Measurements from ENCODE around the gene TUBB1.
"Not testable (repeated sequence)": the region's sequence is repeated elsewhere in the genome, so short reads cannot be mapped to it uniquely, and the experiment has no call there.

TUBB1 gene

DNA sequence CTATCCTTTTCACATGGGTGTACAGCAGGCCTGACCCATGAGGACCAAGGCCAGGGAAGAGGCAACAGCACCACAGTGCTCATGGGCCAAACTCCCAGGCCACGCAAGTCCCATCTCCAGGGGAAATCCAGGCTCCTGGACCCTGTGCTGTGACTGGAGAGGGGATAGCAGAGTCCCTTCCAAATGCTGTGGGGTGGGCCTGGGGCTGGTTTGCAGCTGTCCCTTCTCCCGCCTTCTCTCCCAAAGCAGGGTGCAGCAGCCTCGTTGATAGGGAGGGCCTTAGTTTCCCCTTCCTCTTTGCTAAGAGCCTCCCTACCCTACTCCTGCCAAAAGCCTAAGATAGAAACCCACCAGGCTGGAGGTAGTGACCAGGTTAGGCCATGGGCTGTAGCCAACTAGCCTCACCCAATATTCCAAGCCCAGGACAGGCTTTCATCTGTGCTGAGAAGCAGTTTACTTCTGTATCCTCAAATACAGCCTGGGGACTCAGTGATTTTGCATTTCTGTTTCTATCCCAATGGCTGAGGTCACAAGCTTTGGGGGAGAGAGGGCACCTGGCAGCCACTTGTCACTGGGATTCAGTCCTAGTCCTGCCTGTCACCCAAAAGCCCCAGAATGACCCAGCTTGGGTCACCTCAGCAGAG, 13.6 kb upstream of the TUBB1 start:
- no peak for DNase-seq (ENCODE audit: low read depth in 1 of 2, low spot score in 1 of 2)

DNA sequence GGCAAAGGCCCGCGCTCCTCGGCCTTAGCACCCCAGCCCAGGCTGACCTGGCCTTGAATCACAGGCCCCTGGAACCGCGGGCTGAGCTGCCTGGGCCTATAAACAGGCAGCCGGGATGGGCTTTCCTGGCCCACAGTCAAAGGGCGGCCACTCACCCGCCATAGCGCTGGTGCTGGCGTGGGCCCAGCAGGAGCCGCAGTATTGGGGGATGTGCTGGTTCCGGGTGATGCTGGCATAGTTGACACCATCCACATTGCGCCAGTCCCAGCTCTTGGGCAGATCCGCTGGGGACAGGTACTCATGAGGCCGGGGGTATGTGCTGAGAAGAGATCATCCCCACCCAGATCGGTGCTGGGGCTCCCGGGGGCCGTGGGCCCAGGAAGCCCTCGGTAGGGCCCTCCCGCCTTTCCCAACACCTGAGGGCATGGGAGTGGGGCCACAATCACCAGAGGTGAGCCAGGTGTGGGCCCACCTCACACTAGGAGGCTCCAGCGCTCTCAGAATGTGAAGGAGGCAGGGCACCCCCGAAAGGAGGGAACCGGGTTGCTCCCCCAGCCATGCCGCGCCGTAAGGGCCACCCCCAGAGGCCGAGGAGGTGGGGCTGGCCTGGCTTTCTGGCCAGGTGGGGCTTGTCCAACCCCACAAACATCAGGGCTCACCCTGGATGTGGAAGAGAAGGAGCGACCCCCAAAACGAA, 12.9 kb upstream of the TUBB1 start:
- DNase-seq (ENCODE audit: low read depth in 1 of 2, low spot score in 1 of 2): no peak

DNA sequence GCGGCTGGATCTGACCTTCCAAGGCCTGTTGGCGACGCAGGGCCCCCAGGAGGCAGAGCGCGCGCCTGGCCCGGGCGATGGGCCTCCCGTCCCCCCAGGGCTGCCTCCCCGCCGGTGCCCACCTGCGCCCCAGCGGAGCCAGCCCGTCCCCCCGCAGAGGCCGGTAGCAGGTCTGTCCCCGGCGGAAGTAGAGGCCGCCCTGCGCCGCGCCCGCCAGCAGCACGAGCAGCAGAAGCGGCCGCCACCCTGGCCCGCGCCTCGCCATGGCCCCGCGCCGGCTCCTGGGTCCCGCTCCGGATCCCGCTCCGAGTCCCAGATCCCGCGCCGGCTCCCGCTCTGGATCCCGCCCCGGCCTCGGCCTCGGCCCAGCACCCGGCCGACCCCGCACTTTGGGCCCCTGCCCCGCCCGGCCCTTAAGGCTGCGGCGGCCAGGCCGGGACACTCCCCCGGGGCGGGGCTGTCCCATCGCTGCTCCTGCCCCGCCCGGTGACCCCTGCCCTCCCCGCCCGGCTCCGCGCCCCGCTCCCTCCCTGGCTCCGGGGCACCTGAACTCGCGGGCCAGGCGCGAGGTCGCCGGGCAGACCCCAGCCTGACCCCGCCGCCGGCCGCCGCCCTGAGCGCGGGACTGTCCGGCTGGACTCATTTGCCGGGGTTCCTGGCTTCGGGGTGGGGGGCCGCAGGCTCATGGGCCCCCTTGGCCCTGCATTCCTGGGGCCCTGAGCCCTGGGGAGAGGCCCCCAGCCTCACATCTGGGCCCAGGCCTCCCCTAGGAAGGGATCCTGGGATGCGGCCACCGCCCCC, 12.2 kb upstream of the TUBB1 start, which contains the start of gene CTSZ:
TSS of gene CTSZ (minus strand) at position 391 of the 801 bp plus-strand sequence. CDS start at position 265, 126 bp downstream.
- DNase-seq (ENCODE audit: low read depth in 1 of 2, low spot score in 1 of 2): no peak

DNA sequence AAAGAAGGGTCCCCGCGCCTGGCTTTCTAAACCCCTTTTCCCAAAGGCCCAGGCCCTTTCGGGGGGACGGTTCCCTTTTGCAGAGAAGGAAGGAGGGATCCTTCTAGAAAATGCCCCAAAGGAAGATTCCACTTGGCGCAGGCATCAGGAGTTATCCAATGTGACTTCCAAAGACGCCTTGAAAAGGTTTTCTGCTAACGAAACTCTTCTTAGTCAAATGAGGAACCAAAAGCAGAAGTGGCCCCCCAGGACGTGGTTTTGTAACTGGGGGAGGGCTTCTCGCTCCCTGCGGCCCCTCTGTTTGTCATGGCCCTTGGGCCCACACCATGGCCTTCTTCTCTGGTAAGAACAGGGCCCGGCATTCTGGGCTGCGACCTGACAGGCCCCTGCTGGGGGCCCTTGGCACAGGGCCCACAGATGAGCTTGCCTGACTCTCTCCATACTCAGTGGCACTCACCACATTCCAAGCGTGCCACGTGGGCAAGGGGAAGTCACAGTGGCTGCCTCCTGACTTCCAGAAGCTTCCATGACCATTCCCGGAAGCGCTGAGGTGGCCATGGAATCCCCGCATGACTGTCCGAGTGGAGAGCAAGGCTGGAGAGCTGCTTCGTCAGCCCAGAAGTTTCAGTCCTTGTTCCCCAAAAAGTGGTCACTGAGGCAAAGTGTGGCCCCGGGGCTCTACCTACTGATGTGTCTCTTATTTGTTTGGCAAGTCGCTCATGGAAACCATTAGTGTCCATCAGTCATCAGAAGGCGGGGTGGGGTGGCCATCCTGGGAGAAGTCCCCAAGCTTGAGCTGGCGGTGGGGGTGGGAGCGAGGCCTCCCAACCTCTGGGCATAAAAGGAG, 11.3 kb upstream of the TUBB1 start:
- no peak for DNase-seq (ENCODE audit: low read depth in 1 of 2, low spot score in 1 of 2)

DNA sequence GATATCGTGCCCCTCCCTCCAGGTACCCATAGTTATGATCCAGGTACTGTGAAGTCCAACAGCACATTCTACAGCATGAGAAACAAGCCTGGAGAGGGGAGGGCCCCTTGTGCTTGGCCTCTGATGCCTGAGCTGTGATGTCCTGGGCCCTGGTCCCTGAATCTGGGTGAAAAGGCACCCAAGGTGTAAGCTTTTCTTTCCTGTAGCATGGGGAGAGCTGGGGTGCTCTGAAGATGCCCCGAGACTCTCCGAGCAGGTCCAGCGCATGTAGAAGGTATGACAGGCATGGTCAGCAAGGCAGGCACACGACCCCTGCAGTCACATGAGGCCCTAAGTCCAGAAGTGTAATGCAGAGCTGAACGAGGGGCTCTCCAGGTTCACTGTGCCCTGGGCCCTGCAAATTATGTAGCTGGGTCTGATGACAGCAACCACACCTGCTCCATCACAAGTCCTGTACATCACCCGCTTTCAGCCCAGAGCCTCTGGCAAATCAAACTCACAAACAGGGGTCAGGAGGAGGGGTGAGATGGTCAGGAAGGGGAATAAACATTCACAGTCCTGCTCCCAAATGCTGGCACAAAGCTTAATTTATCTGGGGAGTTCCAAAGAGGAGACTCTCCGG, 10.4 kb upstream of the TUBB1 start:
- no peak for DNase-seq (ENCODE audit: low read depth in 1 of 2, low spot score in 1 of 2)

DNA sequence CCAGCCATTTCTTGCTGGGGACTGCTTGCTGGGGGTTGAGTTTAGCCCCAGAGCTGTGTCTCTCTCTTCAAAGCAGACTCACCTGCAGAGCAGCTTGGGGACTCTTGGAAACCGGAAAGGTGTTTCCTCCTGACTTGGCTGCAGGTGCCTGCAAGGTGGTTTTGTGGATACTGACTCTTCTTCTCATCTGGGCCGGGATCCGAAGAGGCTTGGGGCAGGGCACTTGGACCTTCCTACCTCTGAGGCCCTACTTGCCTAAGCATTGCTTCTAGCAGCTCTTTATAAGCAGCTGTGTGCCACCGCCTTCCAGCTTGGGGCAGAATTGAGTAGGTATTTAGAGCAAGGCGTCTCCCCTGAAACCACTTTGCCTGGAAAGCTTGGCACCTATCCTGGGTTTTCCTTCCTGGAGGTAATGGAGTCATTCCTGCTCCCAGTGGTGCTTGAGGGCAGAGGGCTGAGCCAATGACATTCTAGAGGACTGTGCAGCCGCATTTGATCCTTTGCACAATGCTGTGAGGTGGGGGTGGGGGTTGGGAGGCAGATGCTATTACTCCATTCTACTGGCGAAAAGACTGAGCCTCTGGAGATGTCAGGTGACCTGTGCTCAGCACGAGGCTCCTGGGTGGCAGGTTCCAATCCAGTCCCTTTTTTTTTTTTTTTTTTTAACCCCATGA, 8.8 kb upstream of the TUBB1 start:
- DNase-seq (ENCODE audit: low read depth in 1 of 2, low spot score in 1 of 2): no peak

DNA sequence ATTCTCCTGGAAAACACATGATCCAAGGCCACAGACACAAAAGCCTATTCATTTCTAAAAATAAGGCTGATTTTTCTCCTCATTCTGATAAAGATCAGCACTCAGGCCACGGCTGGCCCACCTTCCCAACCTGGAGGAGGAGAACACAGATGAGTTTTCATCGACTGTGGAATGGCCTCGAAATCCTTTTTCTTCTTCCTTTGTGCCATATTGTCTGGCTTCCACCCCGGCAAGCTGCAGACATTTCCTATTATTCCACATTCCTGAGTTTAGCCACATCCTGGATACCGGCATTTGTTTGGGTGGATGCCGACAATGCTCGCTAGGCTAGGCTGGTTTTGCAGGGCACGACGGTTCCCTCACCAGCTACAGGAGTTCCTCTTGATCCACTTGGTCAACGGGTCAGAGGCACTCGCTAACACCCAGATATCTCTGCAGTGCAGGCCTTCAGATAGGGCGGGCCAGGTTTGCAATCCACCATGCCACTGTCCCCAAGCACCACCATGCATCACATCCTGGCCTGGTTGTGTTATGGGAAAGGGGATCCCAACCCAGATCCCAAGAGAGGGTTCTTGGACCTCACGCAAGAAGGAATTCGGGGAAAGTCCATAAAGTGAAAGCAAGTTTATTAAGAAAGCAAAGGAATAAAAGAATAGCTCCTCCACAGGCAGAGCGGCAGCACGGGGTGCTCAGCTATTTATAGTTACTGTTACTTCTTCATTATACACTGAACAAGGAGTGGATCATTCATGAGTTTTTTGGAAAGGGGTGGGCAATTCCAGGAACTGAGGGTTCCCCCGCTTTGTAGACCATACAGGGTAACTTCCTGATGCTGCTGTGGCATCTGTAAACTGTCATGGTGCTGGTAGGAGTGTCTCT, 8.0 kb upstream of the TUBB1 start:
- no peak for DNase-seq (ENCODE audit: low read depth in 1 of 2, low spot score in 1 of 2)

DNA sequence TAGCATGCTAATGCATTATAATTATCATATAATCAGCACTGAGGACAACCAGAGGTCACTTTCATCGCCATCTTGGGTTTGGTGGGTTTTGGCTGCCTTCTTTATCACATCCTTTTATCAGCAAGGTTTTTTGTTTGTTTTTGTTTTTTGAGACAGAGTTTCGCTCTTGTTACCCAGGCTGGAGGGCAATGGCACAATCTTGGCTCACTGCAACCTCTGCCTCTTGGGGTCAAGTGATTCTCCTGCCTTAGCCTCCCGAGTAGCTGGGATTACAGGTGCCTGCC, 7.4 kb upstream of the TUBB1 start:
- DNase-seq (ENCODE audit: low read depth in 1 of 2, low spot score in 1 of 2): not testable (repeated sequence)

DNA sequence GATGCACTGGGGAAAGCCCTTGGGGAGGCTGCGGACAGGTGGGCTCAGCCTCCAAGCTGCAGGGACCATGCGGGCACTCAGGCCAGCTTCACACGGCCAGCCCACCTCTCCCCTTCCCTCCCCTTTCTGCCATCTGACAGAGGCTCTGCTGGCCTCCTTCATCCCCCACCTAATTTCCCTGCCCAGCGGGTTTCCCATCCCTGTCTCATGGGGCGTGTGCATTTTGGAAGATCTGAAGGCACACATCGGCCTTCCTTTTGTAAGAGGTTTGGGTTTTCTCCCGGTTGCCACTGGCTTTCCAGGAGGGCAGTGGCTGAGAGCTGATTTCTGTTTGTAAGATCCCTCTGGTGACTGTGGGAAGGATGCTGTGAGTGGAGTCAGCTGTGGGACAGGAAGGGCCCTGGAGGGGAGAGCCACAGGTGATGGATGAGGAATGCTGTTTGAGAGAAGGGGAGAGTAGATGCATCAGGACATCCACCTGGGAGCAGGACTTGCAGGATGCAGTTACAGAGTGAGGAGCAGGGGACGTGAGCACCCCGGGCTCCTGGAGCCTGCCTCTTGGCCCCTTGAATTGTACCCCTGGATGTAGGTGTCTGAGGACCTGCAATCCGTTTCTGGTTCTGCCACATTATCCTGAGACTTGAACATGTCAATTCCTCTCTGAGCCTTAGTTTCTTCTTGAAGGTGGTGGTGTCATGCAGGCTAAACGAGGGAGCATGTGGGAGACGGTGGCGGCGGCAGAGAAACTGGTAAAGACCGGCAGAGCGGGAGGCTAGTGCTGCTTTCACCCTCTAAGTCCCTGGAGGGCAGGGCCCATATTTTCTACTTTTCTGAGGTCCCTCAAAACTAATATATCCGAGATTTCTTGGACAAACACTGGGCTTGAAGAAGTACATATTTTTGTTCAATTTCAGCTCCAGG, 5.9 kb upstream of the TUBB1 start:
- DNase-seq (ENCODE audit: low read depth in 1 of 2, low spot score in 1 of 2): no peak

DNA sequence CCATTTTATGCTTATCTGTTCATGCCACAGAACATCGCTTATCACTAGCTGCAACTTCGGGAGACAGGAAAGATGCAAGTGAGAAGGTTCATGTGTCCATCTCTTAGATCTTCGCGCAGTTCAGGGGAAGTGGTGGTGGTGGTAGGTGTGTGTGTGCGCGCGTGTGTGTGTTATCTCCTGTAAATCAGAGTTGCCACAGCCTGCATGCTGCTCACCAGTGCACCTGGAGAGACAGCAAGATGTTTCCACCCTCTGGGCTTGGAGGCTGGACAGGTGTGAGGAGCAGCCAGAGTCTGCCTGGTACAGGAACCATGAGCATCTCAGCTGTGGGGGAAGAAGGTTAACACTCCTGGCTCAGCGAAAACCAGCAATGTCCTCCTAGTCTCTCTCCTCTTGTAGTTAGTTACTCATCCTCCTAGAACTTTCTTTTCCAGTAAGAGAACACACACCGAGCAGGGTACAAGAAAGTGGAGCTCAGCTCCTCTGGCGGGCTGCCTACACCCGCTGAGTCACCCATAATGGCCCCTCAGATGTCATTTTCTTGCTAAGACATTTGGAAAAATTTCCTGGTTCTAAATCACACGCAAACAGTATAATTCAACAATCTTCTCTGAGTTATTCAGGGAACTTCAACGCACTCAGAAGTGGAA, 5.1 kb upstream of the TUBB1 start:
- DNase-seq (ENCODE audit: low read depth in 1 of 2, low spot score in 1 of 2): no peak

DNA sequence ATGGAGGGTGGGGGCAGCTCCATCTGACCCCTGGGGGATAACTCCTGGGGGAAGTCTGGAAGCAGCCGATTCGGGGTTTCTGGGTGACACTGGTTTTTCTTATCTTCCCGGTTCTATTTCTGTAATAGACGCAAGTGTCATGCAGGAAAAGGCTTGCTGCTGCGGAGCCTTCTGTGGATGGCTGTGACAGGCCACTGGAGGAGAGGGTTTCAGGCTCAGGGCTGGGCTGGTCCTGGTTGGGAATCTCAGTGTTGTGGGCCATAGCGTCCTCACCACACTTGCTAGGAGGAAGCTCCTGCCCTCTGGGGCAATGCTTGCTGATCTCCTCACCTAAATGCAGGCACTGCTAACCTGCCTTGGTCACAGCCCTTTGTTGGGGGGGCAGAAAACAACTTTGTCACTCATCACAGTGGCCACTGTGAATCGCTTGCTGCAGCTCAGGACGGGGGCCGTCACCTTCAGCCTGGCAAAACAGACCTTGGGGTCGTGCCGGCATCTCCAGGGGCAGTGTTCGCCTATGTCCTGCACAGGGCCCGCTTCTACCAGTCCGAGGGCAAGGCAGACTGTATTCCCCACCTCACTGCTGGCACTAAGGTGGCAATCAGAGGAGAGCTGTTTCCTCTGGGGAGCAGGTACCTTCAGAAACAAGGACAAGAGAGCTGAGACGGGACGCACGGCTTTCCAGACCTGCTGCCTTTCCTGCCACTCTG, 4.4 kb upstream of the TUBB1 start:
- DNase-seq (ENCODE audit: low read depth in 1 of 2, low spot score in 1 of 2): no peak

DNA sequence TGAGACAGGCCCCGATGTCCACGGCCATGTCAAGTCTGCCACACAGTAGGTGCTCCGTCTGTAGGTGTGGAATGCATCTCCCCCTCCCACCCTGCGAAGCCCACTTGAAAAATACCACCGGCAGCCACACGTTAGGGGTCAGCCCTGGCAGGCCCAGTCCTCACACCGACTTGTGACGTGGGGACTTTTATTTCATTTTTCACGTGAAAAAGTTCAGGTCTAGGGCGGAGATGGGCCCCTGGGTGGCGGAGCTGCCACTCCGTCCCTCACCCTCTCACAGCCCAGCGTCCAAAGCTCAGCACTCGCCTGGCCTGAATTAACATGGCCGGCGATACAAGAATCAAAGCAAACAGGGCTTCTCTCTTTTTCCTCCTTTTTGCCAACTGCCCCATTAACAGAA, 3.8 kb upstream of the TUBB1 start:
- no peak for DNase-seq (ENCODE audit: low read depth in 1 of 2, low spot score in 1 of 2)

DNA sequence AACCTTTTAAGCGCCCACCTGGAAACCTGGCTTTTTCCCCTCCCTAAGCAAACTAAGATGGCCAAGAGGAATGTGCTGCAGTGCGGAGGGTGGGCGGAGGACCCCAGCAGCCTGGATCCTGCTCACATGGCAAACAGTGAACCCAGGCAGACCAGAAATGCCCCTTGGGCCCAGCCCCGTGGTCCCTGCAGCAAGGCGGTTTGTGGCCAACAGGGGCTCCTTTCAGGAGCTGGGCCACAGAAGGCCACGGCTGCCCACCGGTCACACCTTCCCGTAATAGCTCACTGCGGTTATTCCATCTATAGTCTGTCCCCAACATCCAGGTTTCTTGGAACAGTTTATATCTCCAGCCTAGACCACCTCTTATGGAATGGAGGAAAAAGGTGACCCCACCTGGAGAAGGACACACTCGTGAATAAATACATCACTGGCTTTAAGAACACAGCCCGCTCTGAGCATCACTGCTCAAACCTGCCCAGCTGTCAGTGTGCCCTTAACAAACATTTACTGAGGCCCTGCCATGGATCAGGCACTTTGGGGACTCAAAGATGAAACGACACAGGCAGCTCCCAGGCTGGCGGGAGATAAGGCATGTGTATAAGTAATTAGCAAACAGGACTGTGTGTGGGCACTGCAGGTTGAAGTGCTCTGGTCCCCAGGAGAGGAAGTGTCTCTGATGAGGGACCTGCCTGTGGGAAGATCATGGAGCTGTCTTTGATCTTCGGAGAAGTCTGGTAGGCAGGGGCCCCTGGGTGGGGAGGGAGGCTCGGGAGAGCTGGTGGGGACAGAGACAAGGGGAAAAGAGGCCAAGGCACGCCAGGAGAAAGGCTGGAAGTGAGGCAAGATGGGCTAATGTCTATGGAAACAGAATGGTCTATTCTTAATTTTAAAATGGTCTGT, 3.2 kb upstream of the TUBB1 start:
- DNase-seq (ENCODE audit: low read depth in 1 of 2, low spot score in 1 of 2): no peak

DNA sequence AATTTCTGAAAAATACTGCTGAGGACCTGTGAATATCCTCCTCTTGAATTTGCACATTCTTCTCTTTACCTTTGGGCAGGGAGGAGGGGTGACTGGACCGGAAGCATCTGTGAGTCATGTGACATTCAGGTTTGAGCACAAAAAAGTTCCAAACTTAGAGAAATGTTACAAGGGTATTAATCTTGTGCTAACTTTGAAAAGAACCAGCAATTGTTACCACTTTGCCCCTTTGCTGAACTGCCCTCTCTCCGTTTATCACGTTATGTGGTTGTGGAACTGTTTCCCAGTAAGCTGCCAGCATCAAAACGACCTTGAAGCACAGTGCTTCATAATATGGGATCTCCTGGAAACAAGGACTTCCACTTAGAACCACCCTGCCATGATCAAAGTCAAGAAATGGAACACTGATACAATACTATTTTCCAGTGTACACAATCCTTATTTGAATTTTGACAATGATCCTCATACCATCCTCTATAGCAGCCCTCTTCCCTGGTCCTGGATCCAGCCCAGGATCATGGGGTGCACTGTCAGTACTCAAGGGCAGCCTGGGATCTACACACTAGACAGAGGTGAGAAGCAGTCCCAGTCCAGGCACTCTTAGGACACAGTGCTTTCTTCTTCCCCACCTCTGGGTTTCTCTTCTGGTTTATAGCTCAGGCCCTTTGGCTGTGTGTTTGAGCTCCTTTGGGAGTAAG, 2.3 kb upstream of the TUBB1 start:
- no peak for DNase-seq (ENCODE audit: low read depth in 1 of 2, low spot score in 1 of 2)

DNA sequence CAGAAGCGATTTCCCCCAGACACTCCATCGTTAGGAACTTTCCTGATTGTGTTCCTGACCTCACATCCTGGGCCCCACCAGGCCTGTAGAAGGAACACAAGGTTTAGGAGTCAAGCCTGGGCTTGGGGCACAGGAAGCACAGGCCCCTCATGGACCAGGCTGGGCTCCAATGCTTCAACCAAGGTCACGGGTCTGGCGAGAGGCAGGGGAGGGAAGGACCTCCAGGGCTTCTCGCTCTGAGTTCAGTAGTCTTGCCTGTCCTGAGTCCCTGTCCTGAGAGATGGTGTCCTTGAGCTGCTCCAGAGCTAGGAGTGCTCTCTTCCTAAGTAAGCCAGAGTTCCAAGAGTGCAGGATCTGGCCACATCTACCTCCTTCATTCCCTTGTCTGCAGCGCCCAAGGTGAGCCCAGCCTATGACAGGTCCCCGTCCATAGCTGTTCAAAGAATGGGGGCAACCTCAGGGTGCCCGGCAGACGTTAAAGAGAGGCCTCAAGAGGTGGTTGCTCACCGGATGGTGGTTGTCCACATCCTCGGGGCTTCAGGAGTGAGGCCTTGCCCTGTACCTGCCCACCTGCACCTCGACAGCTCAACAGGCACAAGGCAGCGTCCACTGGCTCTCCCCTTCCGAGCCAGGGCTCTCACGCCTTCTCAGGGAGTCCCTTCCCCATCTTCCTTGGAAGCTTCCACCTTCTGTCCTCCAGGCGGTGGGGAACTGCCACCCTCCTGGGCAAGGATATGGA, 1.6 kb upstream of the TUBB1 start:
- no peak for DNase-seq (ENCODE audit: low read depth in 1 of 2, low spot score in 1 of 2)

Data from activated T-helper 1 cell treated with anti-CD3 and anti-CD28 coated beads, Interleukin-2, amount 50 U/mL, for 16 hours (primary cell).